ENCODE data around the gene LCK.

LCK gene

GRCh38 chr1:32286763-32287162 is 35.7 kb downstream of the LCK start:
- H3K36me3 ChIP-seq (ENCODE audit: insufficient read depth, low read length): peaks cover 28% of the 10 kb centered on the region
- no peak overlapping the region for H3K27ac ChIP-seq (ENCODE audit: low read depth, low read length, poor library complexity, severe bottlenecking)
- no peaks in the 10 kb centered on the region for H3K27me3 ChIP-seq (ENCODE audit: insufficient read depth, low read length)

GRCh38 chr1:32289256-32289655 is 38.2 kb downstream of the LCK start:
- no peak overlapping the region for H2AFZ ChIP-seq (ENCODE audit: low read length)
- no peak overlapping the region for H3K9ac ChIP-seq (ENCODE audit: low read length)
- peaks cover 22% of the 10 kb centered on the region for H3K79me2 ChIP-seq (ENCODE audit: insufficient read depth, low read length)
- H3K4me2 ChIP-seq (ENCODE audit: low read length): no peak overlapping the region
- H3K27me3 ChIP-seq (ENCODE audit: insufficient read depth, low read length): no peaks in the 10 kb centered on the region
- H3F3A ChIP-seq (ENCODE audit: insufficient read depth, low read length): peaks cover 8% of the 10 kb centered on the region
- H3K27ac ChIP-seq (ENCODE audit: low read depth, low read length, poor library complexity, severe bottlenecking): peak overlapping the region; percentile 90
- H3K9me3 ChIP-seq (ENCODE audit: low read length): no peaks in the 10 kb centered on the region
- TF ChIP-seq CTCF (IDR thresholded peaks at IDR 0.05; ENCODE audit: low read length) (no peak), EZH2 (IDR thresholded peaks at IDR 0.05; ENCODE audit: borderline replicate concordance, low read length) (no peak)
- no peak overlapping the region for H3K4me3 ChIP-seq (ENCODE audit: low read depth, low read length, poor library complexity, severe bottlenecking)
- peaks cover 31% of the 10 kb centered on the region for H3K4me1 ChIP-seq (ENCODE audit: insufficient read depth, low read length, severe bottlenecking)
- peaks cover 30% of the 10 kb centered on the region for H3K36me3 ChIP-seq (ENCODE audit: insufficient read depth, low read length)
- no peaks in the 10 kb centered on the region for H4K20me1 ChIP-seq (ENCODE audit: insufficient read depth, low read length)
- H3K9me2 ChIP-seq (ENCODE audit: low read depth, low read length): no peaks in the 10 kb centered on the region

More at GRCh38 chr1:32286763-32287162, 35.7 kb downstream of the LCK start:
- Histone ChIP-seq H3K4me2 (ENCODE audit: low read length) (no peak overlapping the region), H3K9ac (ENCODE audit: low read length) (no peak overlapping the region), H4K20me1 (ENCODE audit: insufficient read depth, low read length) (no peaks in the 10 kb centered on the region), H3K9me3 (ENCODE audit: low read length) (no peaks in the 10 kb centered on the region), H3K9me2 (ENCODE audit: low read depth, low read length) (no peaks in the 10 kb centered on the region), H2AFZ (ENCODE audit: low read length) (no peak overlapping the region), H3K4me1 (ENCODE audit: insufficient read depth, low read length, severe bottlenecking) (peaks cover 18% of the 10 kb centered on the region), H3K79me2 (ENCODE audit: insufficient read depth, low read length) (no peaks in the 10 kb centered on the region), H3K4me3 (ENCODE audit: low read depth, low read length, poor library complexity, severe bottlenecking) (no peak overlapping the region), H3F3A (ENCODE audit: insufficient read depth, low read length) (peaks cover 8% of the 10 kb centered on the region)
- no peak for TF ChIP-seq CTCF (IDR thresholded peaks at IDR 0.05; ENCODE audit: low read length)
- TF ChIP-seq EZH2 (IDR thresholded peaks at IDR 0.05; ENCODE audit: borderline replicate concordance, low read length): no peak

GRCh38 chr1:32291145-32291707 is 40.2 kb downstream of the LCK start:
- Histone ChIP-seq H4K20me1 (ENCODE audit: insufficient read depth, low read length) (no peaks in the 10 kb centered on the region), H3K4me3 (ENCODE audit: low read depth, low read length, poor library complexity, severe bottlenecking) (peak overlapping the region; percentile 94), H3K9me2 (ENCODE audit: low read depth, low read length) (no peaks in the 10 kb centered on the region), H3F3A (ENCODE audit: insufficient read depth, low read length) (peaks cover 8% of the 10 kb centered on the region), H3K79me2 (ENCODE audit: insufficient read depth, low read length) (peaks cover 41% of the 10 kb centered on the region), H3K27me3 (ENCODE audit: insufficient read depth, low read length) (no peaks in the 10 kb centered on the region), H3K4me2 (ENCODE audit: low read length) (peak overlapping the region; percentile 77), H3K27ac (ENCODE audit: low read depth, low read length, poor library complexity, severe bottlenecking) (peak overlapping the region; percentile 90), H2AFZ (ENCODE audit: low read length) (no peak overlapping the region), H3K9ac (ENCODE audit: low read length) (peak overlapping the region; percentile 79), H3K4me1 (ENCODE audit: insufficient read depth, low read length, severe bottlenecking) (peaks cover 50% of the 10 kb centered on the region), H3K9me3 (ENCODE audit: low read length) (no peaks in the 10 kb centered on the region), H3K36me3 (ENCODE audit: insufficient read depth, low read length) (peaks cover 37% of the 10 kb centered on the region)
- no peak for TF ChIP-seq CTCF (IDR thresholded peaks at IDR 0.05; ENCODE audit: low read length)
- TF ChIP-seq EZH2 (IDR thresholded peaks at IDR 0.05; ENCODE audit: borderline replicate concordance, low read length): no peak

Measured in OCI-LY1 (cell line).